Mucosa of descending colon (tissue), 3 donors: ENCODE data around the gene CORO7. TPM values are rescaled to one million over a fixed set of nuclear protein-coding genes. Genes with fewer than 3 reads are reported as not detected.
A peak's percentile ranks its signal among the peaks of the same experiment; 100 is the strongest.
"Not testable (repeated sequence)": the region's sequence is repeated elsewhere in the genome, so short reads cannot be mapped to it uniquely, and the experiment has no call there.

Source experiments
- ATAC-seq: fragments of 200-7000 bp; cut with Tn5 transposase; one replicate; pipeline ENCODE4 v1.9.1; 2020; ENCODE audit warnings: mild to moderate bottlenecking, moderate library complexity
- DNase-seq, 3 donors: peaks; one replicate each; pipeline ENCODE4 v3.0.0-alpha.2; 2020
- H3K36me3 ChIP-seq: fragments of 200-600 bp; one replicate; pipeline ENCODE4 v1.8.0; 2021; ENCODE audit warnings: low read depth, mild to moderate bottlenecking
- H3K4me1 ChIP-seq: fragments of 200-600 bp; one replicate; pipeline ENCODE4 v1.8.0; 2021; ENCODE audit warnings: low read depth, mild to moderate bottlenecking
- H3K4me3 ChIP-seq: fragments of 200-600 bp; one replicate; pipeline ENCODE4 v1.8.0; 2021; ENCODE audit warnings: mild to moderate bottlenecking
- H3K9me3 ChIP-seq: fragments of 200-600 bp; one replicate; pipeline ENCODE4 v1.8.0; 2021; ENCODE audit warnings: mild to moderate bottlenecking
- CTCF ChIP-seq: fragments of 200-600 bp; IDR thresholded peaks from one replicate; pipeline ENCODE4 v1.8.0; 2022; ENCODE audit warnings: antibody characterized with exemption, mild to moderate bottlenecking
- intact Hi-C, 2 donors: fragments of 100-400 bp; cut with DNase I in 1 of 2; cut with micrococcal nuclease in 1 of 2; formaldehyde crosslinking; loops; one replicate each; pipeline versions ENCODE4 v1.11.0 to v1.11.1; 2022; cut with DNase I, micrococcal nuclease
- total RNA-seq, 3 donors: library from RNA; stranded (reverse); fragmentation: NEBNext Ultra II Directional in 2 of 3; extraction: Animal tissue kit (Norgen Biotek cat#: 25700) in 2 of 3; gene quantifications; one replicate each; pipeline versions ENCODE4 v1.2.1 to v1.2.4, GENCODE V29; 2021 to 2023
- donor health status: DM: no; HTN: no; CAD: no; lungs with moderate emphysema.
- donor health status: DM: no; HTN: no; CAD: no.
- donor health status: DM: no; HTN: yes; CAD: no.

The CORO7 gene
- total RNA-seq, 3 donors from 2014 or later: 40.0 to 61.2 (median 49.1) TPM

- DNase-seq (peak; percentile 80 to 89 (median 87)), ATAC-seq (peak; percentile 94)
- Histone ChIP-seq H3K36me3 (no peaks in the 10 kb centered on the region), H3K4me3 (no peak overlapping the region), H3K9me3 (no peaks in the 10 kb centered on the region), H3K4me1 (no peaks in the 10 kb centered on the region)
- peak; percentile 80 for TF ChIP-seq CTCF
- intact Hi-C loops: loop anchor here (5.0 kb wide), 1 partner anchor 45 kb away; no protein-coding TSS in a partner anchor
Measured at GRCh38 chr16:4402439-4403132, 13.8 kb downstream of the CORO7 start.

GRCh38 chr16:4401510-4401909 is 14.9 kb downstream of the CORO7 start:
- TF ChIP-seq CTCF: no peak
- H3K4me3 ChIP-seq: no peak overlapping the region
- H3K36me3 ChIP-seq: no peaks in the 10 kb centered on the region
- no peaks in the 10 kb centered on the region for H3K4me1 ChIP-seq
- ATAC-seq (no peak), DNase-seq (no peak)
- intact Hi-C loops: loop anchor here (5.0 kb wide), 1 partner anchor 44 kb away; no protein-coding TSS in a partner anchor
- no peaks in the 10 kb centered on the region for H3K9me3 ChIP-seq

- H3K4me3 ChIP-seq: no peak overlapping the region
- TF ChIP-seq CTCF: no peak
- H3K9me3 ChIP-seq: no peaks in the 10 kb centered on the region
- H3K36me3 ChIP-seq: no peaks in the 10 kb centered on the region
- intact Hi-C loops: loop anchor here (5.0 kb wide), 1 partner anchor 44 kb away; no protein-coding TSS in a partner anchor
- DNase-seq (no peak), ATAC-seq (no peak)
- H3K4me1 ChIP-seq: no peaks in the 10 kb centered on the region
Measured at GRCh38 chr16:4401094-4401501, 15.3 kb downstream of the CORO7 start.

- H3K9me3 ChIP-seq: no peaks in the 10 kb centered on the region
- TF ChIP-seq CTCF: no peak
- DNase-seq (no peak), ATAC-seq (no peak)
- no peak overlapping the region for H3K4me3 ChIP-seq
- H3K4me1 ChIP-seq: no peaks in the 10 kb centered on the region
- H3K36me3 ChIP-seq: no peaks in the 10 kb centered on the region
- intact Hi-C loops: no loop called here
Measured at GRCh38 chr16:4399001-4399730, 17.2 kb downstream of the CORO7 start.

GRCh38 chr16:4395055-4395726 is 21.2 kb downstream of the CORO7 start:
- Histone ChIP-seq H3K36me3 (no peaks in the 10 kb centered on the region), H3K4me3 (no peak overlapping the region), H3K9me3 (no peaks in the 10 kb centered on the region), H3K4me1 (no peaks in the 10 kb centered on the region)
- intact Hi-C loops: no loop called here
- TF ChIP-seq CTCF: no peak
- no peak for DNase-seq
- no peak for ATAC-seq

GRCh38 chr16:4393850-4394249 is 22.5 kb downstream of the CORO7 start:
- H3K4me1 ChIP-seq, ATAC-seq, H3K9me3 ChIP-seq, H3K4me3 ChIP-seq, H3K36me3 ChIP-seq, intact Hi-C loops, DNase-seq: not testable (repeated sequence)
